NCI-H460 (cell line): ENCODE data around the gene NCKAP5. TPM values are rescaled to one million over a fixed set of nuclear protein-coding genes. Genes with fewer than 3 reads are reported as not detected.

Experiments used
- DNase-seq: peaks from one replicate; pipeline ENCODE4 v3.0.0-alpha.2; 2016; ENCODE audit warnings: low read depth; ENCODE audit errors: extremely low read depth
- total RNA-seq: library from RNA; depleted of rRNA; stranded (reverse); fragments of >200 nt; shearing (Covaris generic); gene quantifications from 2 replicates; pipeline ENCODE4 v1.2.3, GENCODE V29; 2014

The NCKAP5 gene
- total RNA-seq, 1 experiment from 2014 or later: 10.0 TPM

GRCh38 chr2:132977812-132978529, 590.3 kb downstream of the NCKAP5 start:
- no peak for DNase-seq

GRCh38 chr2:132975193-132976105, 592.8 kb downstream of the NCKAP5 start:
- no peak for DNase-seq

- no peak for DNase-seq
Observed at GRCh38 chr2:132974467-132975095, 593.7 kb downstream of the NCKAP5 start.

- DNase-seq: no peak
Observed at GRCh38 chr2:132971310-132972061, 596.8 kb downstream of the NCKAP5 start.

- DNase-seq: no peak
Observed at GRCh38 chr2:132969371-132969985, 598.8 kb downstream of the NCKAP5 start.

GRCh38 chr2:132965460-132965859, 602.8 kb downstream of the NCKAP5 start:
- DNase-seq: no peak

- DNase-seq: no peak
Observed at GRCh38 chr2:132963161-132963560, 605.1 kb downstream of the NCKAP5 start.

- DNase-seq: no peak
Observed at GRCh38 chr2:132958887-132959286, 609.4 kb downstream of the NCKAP5 start.

GRCh38 chr2:132955871-132956615, 612.2 kb downstream of the NCKAP5 start:
- DNase-seq: no peak

- DNase-seq: no peak
Observed at GRCh38 chr2:132953771-132954170, 614.5 kb downstream of the NCKAP5 start.

GRCh38 chr2:132951008-132951714, 617.1 kb downstream of the NCKAP5 start:
- no peak for DNase-seq

GRCh38 chr2:132949108-132949507, 619.2 kb downstream of the NCKAP5 start:
- DNase-seq: no peak

- no peak for DNase-seq
Observed at GRCh38 chr2:132948211-132948610, 620.1 kb downstream of the NCKAP5 start.

- no peak for DNase-seq
Observed at GRCh38 chr2:132943829-132944228, 624.4 kb downstream of the NCKAP5 start.

GRCh38 chr2:132941296-132942020, 626.8 kb downstream of the NCKAP5 start:
- DNase-seq: no peak

- DNase-seq: no peak
Observed at GRCh38 chr2:132937629-132938028, 630.6 kb downstream of the NCKAP5 start.

- DNase-seq: no peak
Observed at GRCh38 chr2:132936791-132937190, 631.5 kb downstream of the NCKAP5 start.

GRCh38 chr2:132936261-132936660, 632.0 kb downstream of the NCKAP5 start:
- DNase-seq: no peak
